Keratinocyte (primary cell): Measurements from ENCODE around the gene PCSK2.

ENCODE experiments used
- CTCF ChIP-seq, 3 experiments: IDR thresholded peaks in 1 of 3; conservative IDR thresholded peaks in 1 of 3; optimal IDR thresholded peaks in 1 of 3; 2 replicates in 2 of 3; 3 replicates in 1 of 3; pipeline versions ENCODE3 to v1.5.1; 2011; ENCODE audit warnings: low read length in 3 of 3, mild to moderate bottlenecking in 3 of 3, moderate library complexity in 2 of 3, control low read depth in 1 of 3, inconsistent platforms in 1 of 3; ENCODE audit not compliant: insufficient read depth in 2 of 3; ENCODE audit errors: extremely low read depth in 1 of 3
- EZH2 ChIP-seq: IDR thresholded peaks from one replicate; pipeline ENCODE4 v1.6.1; 2012; ENCODE audit warnings: inconsistent platforms, mild to moderate bottlenecking, low read length, moderate library complexity

- TF ChIP-seq CTCF (optimal IDR thresholded peaks at IDR 0.05 in 1 of 3, IDR thresholded peaks at IDR 0.05 in 1 of 3, conservative IDR thresholded peaks at IDR 0.05 in 1 of 3; ENCODE audit: extremely low read depth in 1 of 3, insufficient read depth in 2 of 3, low read length in 3 of 3), result no peak
- no peak for TF ChIP-seq EZH2
Observed at GRCh38 chr20:17327185-17328148, 100.6 kb downstream of the PCSK2 start.
